GM12872 (cell line): ENCODE data around the gene ADAMTS16.

Source experiments
- TF ChIP-seq, protein P1 (sequence below): IDR thresholded peaks from 3 replicates; pipeline ENCODE4 v1.5.1; 2011; ENCODE audit warnings: low read depth, mild to moderate bottlenecking, low read length, moderate library complexity; ENCODE audit not compliant: insufficient read depth

Gene ADAMTS16

DNA sequence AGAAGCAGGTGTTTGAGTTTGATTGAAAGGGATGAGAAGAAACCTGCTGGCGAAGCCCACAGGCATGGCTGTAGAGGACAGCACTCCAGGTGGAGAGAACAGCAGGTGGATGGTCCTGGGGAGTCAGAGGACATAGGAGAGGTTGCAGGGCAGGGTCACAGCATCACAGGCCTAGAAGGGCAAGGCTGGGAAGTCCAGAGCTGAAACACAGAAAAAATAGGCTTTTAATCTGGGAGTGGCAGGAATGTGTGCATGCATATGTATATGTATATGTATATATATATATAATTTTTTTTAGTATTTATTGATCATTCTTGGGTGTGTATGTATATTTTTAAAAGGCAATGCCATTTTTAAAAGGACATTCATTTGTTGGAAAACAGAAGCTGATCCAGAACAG lies 118.4 kb downstream of the ADAMTS16 start:
- TF ChIP-seq, protein P1, sequence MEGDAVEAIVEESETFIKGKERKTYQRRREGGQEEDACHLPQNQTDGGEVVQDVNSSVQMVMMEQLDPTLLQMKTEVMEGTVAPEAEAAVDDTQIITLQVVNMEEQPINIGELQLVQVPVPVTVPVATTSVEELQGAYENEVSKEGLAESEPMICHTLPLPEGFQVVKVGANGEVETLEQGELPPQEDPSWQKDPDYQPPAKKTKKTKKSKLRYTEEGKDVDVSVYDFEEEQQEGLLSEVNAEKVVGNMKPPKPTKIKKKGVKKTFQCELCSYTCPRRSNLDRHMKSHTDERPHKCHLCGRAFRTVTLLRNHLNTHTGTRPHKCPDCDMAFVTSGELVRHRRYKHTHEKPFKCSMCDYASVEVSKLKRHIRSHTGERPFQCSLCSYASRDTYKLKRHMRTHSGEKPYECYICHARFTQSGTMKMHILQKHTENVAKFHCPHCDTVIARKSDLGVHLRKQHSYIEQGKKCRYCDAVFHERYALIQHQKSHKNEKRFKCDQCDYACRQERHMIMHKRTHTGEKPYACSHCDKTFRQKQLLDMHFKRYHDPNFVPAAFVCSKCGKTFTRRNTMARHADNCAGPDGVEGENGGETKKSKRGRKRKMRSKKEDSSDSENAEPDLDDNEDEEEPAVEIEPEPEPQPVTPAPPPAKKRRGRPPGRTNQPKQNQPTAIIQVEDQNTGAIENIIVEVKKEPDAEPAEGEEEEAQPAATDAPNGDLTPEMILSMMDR, result no peak

DNA sequence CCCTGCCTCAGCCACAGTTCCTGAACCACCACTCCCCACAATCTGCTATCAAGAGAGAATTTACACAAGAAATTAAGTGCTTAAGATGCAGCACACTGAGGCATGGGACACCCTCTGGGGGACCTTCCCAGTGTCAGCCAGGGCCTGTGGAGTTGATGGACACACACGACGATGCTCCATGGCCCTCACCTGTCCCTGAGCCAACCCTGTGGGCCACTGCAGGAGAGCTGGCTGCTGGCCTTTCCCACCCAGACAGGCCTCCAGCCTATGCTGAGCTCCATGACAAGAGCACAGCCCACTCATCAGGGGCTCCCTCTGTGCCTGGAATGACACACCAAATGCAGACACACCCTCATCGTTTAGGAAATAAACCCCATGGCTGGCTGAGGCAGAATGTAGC lies 124.6 kb downstream of the ADAMTS16 start:
- TF ChIP-seq, protein P1, result no peak

DNA sequence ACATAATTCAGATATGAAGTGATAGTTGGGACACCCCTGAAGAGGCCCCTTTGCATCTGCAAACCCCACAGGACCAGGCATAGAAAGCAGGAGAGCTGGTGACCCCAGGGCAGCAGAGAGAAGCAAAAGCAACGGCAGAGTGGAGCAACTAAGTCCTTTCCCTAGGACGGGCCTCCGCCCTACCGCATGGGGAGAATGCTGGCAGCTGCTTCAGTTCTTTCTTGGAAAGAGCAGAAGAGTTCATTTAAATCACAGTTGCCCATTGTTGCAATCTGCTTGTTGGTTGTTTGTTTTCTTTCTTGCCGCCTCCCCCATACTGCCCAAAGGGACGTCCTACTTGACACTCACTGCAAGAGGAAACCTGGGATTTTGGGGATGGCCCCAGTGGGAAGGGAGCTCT lies 126.2 kb downstream of the ADAMTS16 start:
- TF ChIP-seq, protein P1, result no peak

DNA sequence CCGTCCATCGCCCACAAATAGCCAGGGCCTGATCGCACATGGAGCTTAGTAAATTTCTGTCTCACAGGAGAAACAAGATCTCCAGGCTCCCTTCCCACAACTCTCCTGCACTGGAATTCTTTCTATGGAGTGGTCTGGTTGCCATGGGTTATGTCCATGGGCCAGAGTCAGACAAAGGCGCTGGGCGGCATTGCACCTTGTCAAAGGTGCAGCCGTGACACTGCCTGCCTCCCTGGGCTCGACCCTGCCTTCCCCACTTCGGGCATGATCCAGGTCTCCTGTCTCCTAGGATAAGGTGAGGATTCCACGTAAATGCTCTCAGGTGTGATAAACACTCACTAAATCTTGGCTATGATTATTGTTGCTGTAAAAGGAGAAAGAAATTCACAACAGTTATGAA lies 130.0 kb downstream of the ADAMTS16 start:
- TF ChIP-seq, protein P1, result no peak

DNA sequence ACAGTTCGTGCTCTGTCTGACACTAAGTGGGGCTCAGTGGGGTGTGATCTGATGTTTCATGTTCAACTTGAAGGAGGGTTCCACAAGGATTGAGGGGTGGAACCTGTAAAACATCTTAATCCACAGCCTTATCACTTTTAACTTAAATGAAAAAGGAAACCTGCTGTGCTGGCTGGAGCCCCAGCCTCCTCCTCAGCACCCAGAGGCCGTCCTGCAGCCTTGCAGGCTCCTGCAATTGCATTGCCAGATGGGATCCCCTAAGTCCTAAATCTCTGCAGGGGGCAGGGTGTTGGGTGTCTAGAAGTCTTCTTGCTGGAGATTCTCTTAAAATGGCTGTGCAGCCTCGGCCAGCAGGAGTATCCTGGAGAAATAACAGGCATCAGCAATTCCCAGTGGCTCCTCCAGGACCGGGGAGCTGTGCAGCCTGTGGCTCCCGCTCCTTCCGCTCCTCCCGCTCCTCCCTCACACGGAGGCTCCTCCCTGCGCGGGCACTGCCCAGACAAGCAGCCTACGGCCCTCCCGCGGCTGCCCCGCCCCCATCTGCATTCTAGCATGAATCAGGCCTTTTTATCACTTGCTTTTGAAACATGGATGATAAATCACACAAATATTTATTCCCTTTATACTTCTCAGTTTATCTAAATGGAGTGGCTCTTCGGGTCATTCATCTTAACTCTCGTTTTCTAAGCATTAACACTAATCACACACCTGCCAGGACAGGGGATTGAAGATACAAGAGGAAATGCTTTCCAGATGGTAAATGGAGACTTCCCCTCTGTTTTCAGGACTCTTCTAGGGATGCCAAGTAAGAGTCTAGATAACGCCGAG lies 131.0 kb downstream of the ADAMTS16 start:
- TF ChIP-seq, protein P1, result no peak

DNA sequence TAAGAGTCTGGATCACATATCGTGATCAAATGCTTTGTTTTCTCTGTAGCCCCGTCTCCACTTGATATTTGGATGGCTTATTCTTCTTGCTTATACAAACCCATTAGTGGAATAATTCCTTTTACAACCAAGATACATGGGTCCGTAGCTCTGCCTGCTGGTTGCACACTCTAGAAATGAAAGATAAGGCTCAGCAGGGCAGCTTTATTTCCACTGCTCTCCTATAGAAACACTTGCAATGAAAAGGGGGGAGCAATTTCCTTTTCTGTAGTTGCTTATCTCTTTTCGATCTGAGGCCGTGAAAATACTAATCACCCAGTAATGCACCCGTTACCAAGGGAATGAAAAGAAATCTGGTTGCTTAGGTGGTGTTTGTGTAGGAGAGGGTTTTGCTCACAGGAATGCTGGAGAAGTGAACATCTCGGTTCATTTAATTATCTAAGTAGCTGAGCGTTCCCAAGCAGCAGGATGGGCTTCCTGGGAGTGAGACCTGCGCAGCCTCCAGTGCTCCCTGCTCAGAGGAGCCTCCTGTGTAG lies 131.7 kb downstream of the ADAMTS16 start:
- TF ChIP-seq, protein P1, result no peak

DNA sequence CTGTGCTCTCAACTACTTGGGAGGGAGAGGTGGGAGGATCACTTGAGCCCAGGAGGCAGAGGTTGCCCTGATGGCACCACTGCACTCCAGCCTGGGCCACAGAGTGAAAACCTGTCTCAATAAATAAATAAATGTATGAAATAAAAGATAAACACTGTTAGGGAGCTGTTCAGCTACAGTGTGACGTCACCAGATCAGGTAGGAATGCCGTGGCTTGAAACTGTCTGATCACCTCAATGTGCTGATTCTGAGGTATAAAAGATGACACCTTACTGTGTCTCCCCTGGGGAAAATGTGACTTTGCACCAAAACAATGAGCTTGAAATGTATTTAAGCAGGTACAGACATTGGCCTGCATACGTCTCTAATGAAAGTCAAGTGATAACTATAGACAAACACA lies 133.3 kb downstream of the ADAMTS16 start:
- TF ChIP-seq, protein P1, result no peak
